H7 (cell line): ENCODE data around the gene NAA10. TPM values are rescaled to one million over a fixed set of nuclear protein-coding genes. Genes with fewer than 3 reads are reported as not detected.

Source experiments
- DNase-seq: peaks from one replicate; pipeline ENCODE4 v3.0.0; 2012
- H3K27me3 ChIP-seq: 2 replicates; pipeline ENCODE4 v1.6.0; 2011; ENCODE audit warnings: mild to moderate bottlenecking, low read length; ENCODE audit not compliant: control insufficient read depth, insufficient read depth
- H3K36me3 ChIP-seq: replicated peaks from 2 replicates; pipeline ENCODE4 v1.5.1; 2011; ENCODE audit warnings: low read length; ENCODE audit not compliant: control insufficient read depth, insufficient read depth
- H3K4me3 ChIP-seq: 2 replicates; pipeline ENCODE4 v1.5.1; 2011; ENCODE audit warnings: low read depth, mild to moderate bottlenecking, control low read depth, low read length, moderate library complexity; ENCODE audit not compliant: insufficient read depth
- total RNA-seq: library from RNA; depleted of rRNA; stranded (reverse); fragments of >200 nt; shearing (Covaris generic); gene quantifications from 2 replicates; pipeline ENCODE4 v1.2.3, GENCODE V29; 2014

Gene NAA10
- total RNA-seq, 1 experiment from 2014 or later: 97.4 TPM

DNA sequence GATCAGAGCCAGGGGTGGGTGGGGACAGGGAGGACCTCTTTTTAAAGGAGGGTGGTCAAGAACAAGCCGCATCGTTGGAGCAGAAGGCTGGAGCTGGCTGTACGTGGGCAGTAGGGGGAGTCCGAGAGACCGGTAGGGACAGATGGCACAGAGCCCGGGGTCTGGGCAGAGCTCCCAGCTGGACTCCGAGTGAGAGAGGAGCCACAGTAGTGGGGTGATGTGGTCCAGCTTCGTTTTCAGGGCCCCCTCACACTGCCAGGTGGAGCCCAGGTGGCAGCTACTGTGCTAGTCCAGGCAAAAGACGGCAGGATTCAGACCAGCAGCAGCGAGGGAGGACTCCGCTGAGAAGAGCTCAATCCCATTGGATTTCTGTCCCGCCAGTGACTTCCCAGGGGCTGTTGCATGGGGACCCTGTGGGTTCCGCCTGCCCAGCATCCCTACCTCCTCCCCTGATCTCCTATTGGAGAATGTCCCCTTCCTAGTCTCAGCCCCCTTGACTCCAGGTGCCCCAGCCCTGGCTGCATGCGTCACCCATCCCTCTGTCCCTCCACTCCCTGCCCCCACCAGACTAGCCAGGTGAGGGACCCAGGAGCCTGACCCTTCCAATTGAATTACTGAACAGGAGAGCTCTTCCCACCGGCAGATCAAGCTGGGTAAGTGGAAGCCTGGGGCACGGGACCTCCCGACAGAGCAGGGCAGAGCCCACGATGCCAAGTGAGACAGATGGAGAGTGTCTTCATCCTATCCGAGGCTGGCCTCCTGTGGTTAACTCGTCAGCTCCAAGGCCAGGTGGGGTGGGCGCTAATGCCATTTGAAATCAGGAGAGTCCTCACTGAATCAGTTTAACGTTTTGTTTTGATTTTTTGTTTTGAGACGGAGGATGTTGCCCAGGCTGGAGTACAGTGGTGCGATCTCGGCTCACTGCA is 11.6 kb downstream of the NAA10 start:
- Histone ChIP-seq H3K4me3 (no peak overlapping the region), H3K27me3 (no peaks in the 10 kb centered on the region), H3K36me3 (0 out of 2 replicates have a peak, but pooled peaks cover 1% of the 10 kb centered on the region)
- peak; percentile 78 for DNase-seq

DNA sequence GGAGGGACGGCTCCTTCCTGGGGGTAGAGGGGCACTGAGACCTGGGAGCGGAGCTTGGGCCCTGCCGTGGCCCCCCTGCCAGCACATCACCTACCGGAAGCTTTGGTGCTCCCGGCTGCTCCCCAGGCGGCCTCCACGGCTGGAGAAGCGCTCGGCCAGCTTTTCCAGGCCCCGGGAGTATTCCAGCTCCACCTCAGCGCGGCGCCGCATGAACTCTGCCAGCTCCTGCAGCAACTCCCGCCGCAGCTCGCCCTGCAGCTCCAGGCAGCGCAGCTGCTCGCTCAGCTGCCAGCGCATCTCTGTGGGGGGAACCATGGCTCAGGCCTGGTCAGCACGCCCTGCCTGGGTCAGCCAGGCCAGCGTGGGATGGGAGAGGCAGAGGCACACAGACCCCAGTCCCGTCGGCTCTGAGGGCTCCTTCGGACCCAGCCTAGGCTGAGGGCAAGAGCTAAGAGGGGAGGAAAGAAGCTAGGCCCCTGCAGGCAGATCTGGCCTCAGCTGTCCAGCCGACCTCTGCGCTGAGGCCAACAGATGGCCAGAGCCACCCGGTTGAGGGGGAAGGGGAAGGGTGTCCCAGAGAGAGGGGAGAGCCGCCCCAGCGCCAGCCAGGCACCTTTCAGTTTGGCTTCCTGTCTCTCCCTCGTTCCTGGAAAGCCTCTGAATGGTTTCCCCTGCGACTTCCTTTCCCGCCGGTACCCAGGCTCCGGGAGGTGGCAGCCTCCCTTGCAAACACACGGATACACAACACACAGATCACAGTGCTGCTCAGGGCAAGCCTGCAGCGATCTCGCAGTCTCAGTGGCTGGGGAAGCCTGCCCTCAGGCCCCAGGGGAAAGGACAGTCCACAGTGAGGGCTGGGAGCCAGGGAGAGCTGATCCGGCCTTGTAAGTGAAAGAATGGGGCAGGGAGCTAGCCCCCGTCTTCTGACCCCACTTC is 13.1 kb downstream of the NAA10 start:
- Histone ChIP-seq H3K27me3 (no peaks in the 10 kb centered on the region), H3K4me3 (no peak overlapping the region), H3K36me3 (peaks cover 1% of the 10 kb centered on the region; the same call in 1 of the 2 replicates)
- DNase-seq: no peak

DNA sequence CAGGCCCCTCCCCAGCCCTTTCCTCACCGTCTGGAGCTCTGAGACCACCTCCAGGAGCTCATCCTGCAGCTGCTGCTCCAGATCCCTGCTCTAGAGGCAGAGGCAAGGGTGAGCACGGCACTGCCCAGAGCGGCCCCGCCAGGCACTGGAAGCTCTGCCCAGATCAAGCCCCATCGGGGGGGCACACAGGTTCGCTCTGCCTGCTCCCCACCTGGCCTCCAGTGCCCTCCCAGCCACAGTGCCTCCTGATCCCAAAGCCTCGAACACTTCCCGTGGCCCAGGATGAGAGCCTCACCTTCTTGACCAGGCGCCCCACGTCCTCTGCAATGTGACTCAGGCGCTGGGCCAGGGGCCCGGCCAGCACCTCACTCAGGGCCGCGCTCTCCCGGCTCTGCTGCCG is 13.8 kb downstream of the NAA10 start:
- Histone ChIP-seq H3K27me3 (no peaks in the 10 kb centered on the region), H3K4me3 (no peak overlapping the region), H3K36me3 (peaks cover 1% of the 10 kb centered on the region; the same call in 1 of the 2 replicates)
- no peak for DNase-seq

DNA sequence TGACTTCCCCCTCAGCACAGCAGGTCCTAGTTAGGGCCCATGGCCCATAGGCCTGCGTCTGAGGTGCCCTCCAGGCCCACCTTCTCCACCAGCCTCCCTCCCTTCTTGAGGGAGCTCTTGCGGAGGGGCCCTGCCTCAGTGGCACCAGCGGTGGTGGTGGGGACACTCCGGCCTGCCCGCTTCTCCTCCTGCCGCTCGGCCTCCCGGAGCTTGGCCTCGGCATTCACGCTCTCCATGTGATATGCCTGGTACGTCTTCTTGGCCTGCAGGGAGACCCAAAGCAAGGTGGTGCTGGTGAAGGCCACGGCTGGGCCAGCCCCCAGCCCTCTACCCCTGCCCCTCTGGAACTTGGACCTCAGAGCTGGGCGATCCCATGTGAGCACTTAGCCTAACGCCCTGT is 14.3 kb downstream of the NAA10 start:
- Histone ChIP-seq H3K4me3 (no peak overlapping the region), H3K27me3 (no peaks in the 10 kb centered on the region), H3K36me3 (peaks cover 1% of the 10 kb centered on the region; the same call in 1 of the 2 replicates)
- no peak for DNase-seq

DNA sequence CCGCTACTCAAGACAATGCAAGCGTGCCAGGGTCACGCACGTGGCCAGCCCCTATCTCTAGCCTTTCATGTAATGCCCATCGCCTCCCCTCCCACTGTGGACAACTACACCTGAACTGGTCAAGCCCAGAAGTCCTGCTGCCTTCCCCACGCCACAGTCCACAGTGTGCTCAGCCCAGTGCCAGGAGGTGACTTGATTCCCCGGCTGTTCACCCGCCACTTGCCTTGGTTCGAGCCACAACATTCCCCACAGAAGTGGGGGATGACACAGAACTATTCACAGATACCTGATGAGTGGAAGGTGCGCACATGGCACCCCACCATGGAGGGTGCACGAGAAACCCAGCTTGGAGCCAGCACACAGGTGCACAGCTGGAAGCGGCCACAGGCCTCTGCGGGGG is 15.6 kb downstream of the NAA10 start:
- H3K4me3 ChIP-seq: no peak overlapping the region
- H3K27me3 ChIP-seq: no peaks in the 10 kb centered on the region
- H3K36me3 ChIP-seq: peaks cover 1% of the 10 kb centered on the region; the same call in 1 of the 2 replicates
- DNase-seq: no peak

DNA sequence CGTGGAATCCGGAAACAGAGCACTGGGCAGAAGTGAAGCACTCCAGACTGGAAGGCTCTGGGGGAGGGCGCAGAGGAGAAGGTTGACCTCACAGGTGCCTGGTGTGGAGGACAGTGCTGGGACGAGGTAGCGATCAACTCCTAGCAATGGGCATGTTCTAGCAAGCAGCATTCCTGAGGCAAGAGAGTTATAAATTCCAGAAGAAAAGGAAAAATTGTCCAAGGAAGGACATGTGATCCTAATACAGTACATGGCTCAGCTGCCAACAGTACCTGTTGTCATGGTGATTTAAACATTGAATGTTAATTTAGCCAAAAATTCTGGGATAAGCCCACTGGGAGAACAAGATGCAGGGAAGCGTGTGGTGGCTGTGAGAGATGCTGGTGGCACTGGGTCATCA is 17.0 kb downstream of the NAA10 start:
- Histone ChIP-seq H3K4me3 (no peak overlapping the region), H3K27me3 (no peaks in the 10 kb centered on the region), H3K36me3 (peaks cover 1% of the 10 kb centered on the region; the same call in 1 of the 2 replicates)
- DNase-seq: no peak

DNA sequence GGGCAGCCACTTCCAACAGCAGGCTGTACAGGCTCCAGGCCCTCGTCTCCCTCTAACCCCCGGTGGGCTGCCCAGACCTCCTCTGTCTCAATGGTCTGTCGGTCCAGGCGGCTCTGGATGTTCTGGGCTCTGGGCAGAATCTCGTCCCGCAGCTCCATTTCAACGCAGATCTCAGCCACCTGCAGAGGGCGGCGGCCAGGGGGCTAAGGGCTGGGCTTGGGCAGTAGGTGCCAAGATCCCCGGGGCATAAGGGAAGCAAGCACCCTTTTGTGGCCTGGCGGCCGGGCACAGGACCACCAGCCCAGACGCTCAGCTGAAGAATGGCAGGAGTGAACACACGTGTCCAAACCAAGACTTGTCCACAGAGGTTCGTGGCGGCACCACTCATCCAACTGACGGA is 21.1 kb downstream of the NAA10 start:
- Histone ChIP-seq H3K36me3 (peaks cover 1% of the 10 kb centered on the region; the same call in 1 of the 2 replicates), H3K27me3 (no peaks in the 10 kb centered on the region), H3K4me3 (no peak overlapping the region)
- DNase-seq: no peak

DNA sequence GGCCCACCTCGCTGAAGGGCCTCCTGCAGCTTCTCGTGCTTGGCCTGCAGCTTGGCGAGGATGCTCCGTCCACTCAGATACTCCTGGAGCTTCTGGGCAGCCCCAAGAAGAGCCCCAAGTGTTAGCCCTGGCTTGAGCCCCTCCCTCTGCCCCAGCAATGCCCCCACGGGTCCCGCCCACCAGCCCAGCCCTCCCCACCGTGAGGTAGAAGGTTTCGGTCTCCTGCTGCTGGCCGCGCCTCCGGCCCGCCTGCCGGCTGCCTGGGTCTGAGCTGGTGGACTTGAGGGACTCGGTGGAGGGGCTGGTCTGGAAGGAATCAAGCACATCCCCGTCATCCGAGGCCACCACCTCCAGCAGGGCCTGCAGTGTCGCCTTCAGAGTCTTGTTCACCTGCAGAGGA is 21.6 kb downstream of the NAA10 start:
- H3K4me3 ChIP-seq: no peak overlapping the region
- DNase-seq: no peak
- no peaks in the 10 kb centered on the region for H3K27me3 ChIP-seq
- H3K36me3 ChIP-seq: no peaks in the 10 kb centered on the region; the same call in 1 of the 2 replicates

DNA sequence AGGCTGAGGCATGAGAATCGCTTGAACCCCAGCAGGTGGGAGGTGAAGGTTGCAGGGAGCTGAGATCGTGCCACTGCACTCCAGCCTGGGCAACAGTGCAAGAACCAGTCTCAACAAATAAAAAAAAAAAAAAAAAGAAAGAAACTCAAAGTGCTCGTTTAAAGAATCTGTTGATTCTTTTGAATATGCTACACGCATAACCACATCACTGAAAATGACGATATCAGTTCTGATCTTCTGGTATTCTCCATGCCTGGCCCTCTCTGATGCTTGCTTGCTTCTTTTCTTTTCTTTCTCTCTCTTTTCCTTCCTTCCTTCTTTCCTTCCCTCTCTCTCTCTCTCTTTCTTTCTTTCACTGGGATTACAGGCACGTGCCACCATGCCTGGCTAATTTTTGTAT is 23.0 kb downstream of the NAA10 start:
- no peak for DNase-seq
- no peak overlapping the region for H3K4me3 ChIP-seq
- no peaks in the 10 kb centered on the region for H3K27me3 ChIP-seq
- H3K36me3 ChIP-seq: no peaks in the 10 kb centered on the region; the same call in 1 of the 2 replicates

DNA sequence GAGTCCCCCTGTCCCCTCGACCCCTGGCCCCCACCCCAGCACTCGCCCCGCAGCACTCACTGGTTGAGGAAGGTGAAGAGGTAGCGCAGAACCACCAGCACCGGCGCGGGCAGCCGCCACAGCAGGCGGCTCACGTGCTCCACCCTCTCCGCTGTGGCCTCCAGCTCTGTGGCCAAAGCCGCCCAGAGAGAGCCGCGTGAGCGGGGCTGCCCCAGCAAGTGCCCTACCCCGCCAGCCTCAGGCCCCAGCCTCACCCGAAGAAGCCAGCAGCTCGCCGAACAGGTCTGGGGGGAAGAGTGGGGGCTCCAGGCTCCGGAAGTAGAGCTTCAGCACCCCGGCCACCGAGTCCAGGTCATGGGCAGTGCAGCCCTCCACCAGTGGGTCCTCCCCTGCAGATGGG is 24.4 kb downstream of the NAA10 start:
- Histone ChIP-seq H3K36me3 (no peaks in the 10 kb centered on the region; the same call in 1 of the 2 replicates), H3K27me3 (no peaks in the 10 kb centered on the region), H3K4me3 (no peak overlapping the region)
- no peak for DNase-seq

DNA sequence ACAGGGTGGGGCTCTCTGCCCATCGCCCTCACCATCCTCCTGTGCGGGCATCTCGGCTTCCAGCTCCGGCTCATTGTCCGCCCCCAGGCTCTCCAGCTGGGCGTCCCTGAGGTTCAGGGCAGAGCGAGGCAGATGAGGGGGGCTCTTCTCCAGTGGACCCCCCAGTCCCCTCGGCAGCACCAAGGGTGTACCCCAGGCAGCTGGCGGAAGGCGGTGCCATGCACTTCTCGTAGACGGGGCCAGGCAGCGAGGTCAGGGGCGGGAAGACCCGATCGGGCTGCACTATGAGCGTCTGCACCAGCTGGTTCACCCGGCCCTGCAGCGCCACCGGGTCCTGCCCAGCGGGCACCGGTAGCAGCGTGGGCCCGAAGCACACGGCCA is 24.9 kb downstream of the NAA10 start:
- Histone ChIP-seq H3K36me3 (no peaks in the 10 kb centered on the region; the same call in 1 of the 2 replicates), H3K4me3 (no peak overlapping the region), H3K27me3 (no peaks in the 10 kb centered on the region)
- DNase-seq: no peak

DNA sequence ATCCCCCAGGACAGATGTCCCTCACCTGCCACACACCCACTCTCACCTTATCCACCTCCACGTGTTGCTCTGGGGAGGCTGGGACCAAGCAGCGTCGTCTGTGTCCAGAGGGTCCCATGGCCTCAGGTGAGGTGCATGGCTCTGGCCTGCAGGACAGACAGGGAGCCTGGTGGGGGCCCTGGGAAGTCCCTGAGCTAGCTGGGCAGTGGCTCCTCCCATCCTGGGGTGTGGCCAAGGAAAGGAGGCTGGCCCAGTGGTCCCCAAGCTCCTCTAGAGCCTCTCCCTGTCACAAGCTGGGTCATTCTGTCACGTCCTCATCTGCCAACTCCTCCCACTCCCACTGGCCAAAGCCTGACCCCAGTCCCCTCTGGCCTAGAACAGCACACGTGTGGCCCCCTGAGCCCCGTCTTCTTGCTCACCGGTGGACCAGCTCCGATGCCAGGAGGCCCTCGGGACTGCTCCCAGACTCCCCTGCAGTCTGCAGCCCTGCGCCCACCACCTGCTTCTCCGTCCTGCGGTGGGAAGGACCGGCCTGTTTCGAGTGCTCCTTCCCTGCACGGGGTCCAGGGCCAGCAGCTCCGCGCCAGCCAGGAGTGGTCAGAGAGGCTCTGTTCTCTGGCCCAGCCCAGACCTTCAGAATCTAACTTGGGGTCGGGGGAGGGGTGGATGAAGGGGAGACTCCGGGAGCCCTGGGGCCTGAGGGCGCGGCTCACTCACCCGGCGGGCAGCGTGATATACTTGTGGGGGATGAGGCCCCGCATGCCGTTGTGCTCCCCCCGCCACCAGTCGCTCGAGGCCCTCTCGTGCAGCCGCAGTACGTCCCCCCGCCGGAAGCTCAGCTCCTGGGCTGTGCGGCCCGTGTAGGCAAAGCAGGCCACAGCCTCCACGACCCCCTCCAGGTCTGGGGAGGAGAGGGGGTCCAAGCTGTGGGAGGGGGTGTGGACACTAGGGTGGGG is 25.5 kb downstream of the NAA10 start:
- Histone ChIP-seq H3K4me3 (no peak overlapping the region), H3K36me3 (no peaks in the 10 kb centered on the region; the same call in 1 of the 2 replicates)
- DNase-seq: peak; percentile 86

DNA sequence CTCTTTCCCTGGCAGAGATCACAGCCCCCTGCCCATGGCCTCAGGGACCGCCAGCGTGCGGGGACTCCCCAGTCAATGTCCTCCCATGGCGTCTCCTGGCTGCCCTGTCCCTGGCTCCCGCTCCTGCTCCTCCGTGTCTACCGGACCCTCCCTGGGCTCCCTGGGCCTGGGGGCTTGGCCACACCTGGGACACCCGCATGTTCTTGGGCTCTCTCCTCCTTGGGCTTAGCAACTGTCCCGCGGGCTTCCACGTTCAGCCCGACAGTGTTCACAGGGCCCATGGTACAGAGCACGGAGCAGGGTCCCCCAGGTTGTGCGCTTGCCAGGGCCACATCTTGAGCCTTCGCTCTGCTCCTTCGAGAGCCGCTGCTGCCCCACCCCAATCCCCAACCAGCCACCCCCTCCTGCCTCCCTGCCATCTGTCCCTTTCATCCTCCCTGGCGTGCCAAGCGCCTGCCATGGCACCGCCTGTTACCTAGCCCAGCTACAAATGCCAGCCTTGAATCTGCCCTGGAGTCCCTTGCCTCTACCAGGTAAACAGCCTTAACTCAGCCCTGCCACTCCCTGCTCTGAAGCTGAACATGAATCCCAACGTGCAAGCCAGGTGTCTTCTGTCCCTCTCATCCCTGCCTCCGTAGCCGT is 26.5 kb downstream of the NAA10 start:
- no peak for DNase-seq

More for the DNA sequence above, 25.5 kb downstream of the NAA10 start:
- H3K27me3 ChIP-seq: no peaks in the 10 kb centered on the region

More for the DNA sequence above, 26.5 kb downstream of the NAA10 start:
- H3K36me3 ChIP-seq: no peaks in the 10 kb centered on the region; the same call in 1 of the 2 replicates
- H3K4me3 ChIP-seq: no peak overlapping the region
- no peaks in the 10 kb centered on the region for H3K27me3 ChIP-seq
